ENCODE results near the gene DDX60.
A peak's percentile ranks its signal among the peaks of the same experiment; 100 is the strongest.
"Not testable (repeated sequence)": the region's sequence is repeated elsewhere in the genome, so short reads cannot be mapped to it uniquely, and the experiment has no call there.

Gene DDX60

DNA sequence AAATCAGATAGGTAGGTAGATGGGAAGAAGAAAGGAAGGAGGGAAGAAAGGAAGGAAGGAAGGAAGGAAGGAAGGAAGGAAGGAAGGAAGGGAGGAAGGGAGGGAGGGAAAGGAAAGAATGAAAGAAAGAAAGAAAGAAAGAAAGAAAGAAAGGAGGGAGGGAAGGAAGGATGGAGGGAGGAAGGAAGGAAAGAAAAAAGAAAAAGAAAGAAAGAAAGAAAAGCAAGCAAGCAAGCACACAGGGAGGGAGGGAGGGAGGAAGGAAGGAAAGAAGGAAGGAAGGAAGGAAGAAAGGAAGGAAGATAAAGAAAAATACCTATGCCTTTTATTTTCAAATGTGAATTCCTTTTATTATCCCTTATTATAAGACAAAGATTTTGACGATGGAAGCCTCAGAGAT, 32.7 kb downstream of the DDX60 start:
- DNase-seq, result not testable (repeated sequence)

- peak; percentile 23 for DNase-seq
These were observed 39.0 kb downstream of the DDX60 start for GRCh38 chr4:168279556-168279955.

DNA sequence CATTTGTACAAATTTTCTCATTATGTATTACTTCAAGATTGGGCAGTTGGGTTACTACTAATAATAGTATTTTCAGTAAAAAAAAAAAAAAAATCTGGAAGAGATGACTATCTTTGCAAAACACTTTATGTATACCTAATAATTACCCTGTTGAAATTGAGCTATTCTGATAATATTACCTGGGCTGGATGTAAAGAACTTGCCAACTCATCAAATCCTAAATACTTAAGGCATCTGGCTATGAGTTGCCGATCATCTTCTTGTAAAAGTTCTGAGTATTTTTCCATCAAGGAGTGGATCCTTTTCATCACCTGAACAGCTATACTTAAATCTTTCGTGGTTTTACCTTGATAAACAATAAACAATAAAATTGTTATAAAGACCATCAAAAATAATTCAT, 42.7 kb downstream of the DDX60 start:
- no peak for DNase-seq

GRCh38 chr4:168274871-168275270, 43.7 kb downstream of the DDX60 start:
- DNase-seq, result no peak

DNA sequence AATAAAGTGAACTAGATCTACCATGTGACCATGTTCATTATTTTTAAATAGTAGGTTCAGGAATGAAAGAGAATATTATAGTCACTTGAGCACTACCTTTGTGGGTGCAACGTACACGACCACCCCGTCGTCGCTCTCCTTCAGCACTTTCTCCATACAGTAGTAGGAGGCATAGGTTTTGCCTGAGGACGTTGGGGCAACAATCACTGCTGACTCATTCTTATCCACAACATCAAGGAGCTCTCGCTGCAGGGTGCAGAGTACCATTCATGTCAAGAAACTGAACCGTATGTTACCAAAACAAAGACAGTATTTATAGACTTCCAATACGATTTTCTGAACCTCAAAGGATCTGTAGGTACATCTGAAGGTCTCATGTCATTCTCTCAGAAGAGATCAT, 44.7 kb downstream of the DDX60 start:
- no peak for DNase-seq

DNA sequence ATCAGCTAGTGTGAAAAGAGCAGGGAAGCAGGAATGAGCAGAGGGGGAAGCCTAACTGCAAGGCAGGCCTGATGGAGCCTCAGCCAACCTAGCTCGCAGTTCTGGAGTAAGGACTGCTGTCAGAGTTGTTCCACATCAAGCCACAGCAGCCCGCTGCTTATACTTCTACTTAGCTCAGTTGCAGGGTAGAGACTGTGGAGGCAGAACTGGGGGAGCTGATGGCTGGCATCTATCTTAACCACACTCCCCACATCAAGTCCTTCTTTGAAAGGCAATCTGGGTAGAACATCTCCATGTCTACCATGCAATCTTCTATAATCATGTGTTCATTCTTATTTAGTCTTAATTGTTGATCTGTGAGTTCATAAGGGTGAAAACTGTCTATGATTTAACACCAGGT, 46.1 kb downstream of the DDX60 start:
- DNase-seq, result no peak

GRCh38 chr4:168269896-168270295, 48.7 kb downstream of the DDX60 start:
- peak; percentile 32 for DNase-seq

DNA sequence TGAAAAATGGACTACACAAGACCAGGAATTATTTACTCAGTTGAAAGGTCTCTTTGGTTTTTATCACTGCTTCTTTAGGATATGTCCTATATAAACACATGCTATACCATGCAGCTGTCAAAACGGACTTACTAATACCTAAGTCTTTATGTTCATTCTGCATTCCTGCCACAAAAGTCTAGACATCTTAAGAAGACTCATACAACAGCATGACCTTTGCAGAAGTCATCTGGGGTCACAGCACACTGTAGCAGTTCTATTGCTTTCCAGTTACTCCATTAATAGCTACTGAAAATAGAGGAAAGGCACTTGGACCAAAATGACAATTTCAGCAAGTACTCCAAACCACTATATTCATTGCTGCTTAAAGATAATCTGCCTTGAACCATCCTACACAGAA, 53.2 kb downstream of the DDX60 start:
- no peak for DNase-seq

DNA sequence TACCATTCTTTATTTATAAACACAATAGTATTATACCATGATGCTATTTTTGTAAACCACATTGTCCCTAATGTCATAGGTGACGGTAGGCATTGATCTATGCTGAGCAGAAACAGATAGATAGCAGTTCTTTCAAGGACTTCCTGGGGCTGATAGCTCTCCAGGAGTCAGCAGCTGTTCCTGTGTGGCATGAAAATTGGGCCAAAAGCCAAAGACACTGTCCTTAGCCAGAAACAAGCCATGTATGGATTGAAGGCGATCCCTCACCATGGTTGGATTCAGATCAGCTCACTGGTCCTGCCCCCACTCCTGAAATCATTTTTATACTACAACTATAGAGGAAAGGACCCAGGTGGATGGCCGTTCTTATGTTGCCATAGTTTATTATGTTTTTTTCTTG, 53.6 kb downstream of the DDX60 start:
- no peak for DNase-seq

GRCh38 chr4:168263039-168263438, 55.5 kb downstream of the DDX60 start:
- no peak for DNase-seq

DNA sequence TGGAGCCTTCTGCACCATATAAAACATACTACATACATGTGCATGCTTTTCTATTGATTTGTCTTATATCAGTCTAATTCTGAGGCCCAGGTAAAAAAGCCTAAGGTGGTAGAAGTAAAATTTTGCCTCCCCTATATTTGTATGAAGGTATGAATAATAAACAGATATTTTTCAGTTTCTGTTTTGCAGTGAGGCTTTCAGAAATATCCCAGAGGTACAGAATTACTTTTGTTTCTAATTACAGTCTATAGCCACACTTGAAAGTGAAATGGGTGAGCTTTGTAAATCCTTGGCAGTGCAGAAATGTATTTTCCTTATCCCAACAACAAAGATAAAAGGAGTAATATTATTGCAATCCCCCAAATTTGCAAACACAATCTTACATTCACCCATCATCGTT, 59.5 kb downstream of the DDX60 start:
- no peak for DNase-seq

DNA sequence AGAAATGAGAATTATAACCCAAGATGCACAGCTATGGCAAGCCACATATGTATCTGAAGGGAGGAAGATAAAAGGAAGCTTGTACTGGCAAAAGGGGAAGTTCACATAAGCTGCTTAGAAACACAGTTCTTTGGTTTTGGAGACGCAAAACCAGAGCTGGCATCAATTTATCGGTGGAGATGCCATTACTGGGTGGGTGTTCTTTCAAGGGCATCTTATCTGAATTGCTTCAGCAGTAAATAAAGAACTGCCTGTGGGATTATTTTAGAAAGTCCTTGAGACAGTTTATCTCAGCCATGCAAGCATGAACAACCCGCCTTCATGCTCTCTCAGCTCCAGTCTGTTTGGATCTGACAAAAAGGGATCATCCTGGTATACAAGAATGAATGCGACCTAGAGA, 60.8 kb downstream of the DDX60 start:
- peak; percentile 11 for DNase-seq

- DNase-seq, result no peak
These were observed 70.3 kb downstream of the DDX60 start for GRCh38 chr4:168248176-168248710.

GRCh38 chr4:168247603-168248002, 70.9 kb downstream of the DDX60 start:
- no peak for DNase-seq

- DNase-seq, result no peak
These were observed 76.6 kb downstream of the DDX60 start for GRCh38 chr4:168241953-168242352.

DNA sequence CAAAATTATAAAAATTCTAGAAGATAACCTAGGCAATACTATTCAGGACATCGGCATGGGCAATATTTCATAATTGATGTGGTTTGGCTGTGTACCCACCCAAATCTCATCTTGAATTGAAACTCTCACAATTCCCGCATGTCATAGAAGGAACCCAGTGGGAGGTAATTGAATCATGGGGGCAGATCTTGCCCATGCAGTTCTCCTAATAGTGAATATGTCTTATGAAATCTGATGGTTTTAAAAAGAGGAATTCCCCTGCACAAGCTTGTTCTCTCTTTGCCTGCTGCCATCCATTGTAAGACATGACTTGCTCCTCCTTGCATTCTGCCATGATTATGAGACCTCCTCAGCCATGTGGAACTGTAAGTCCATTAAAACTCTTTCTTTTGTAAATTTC, 77.7 kb downstream of the DDX60 start:
- peak; percentile 64 for DNase-seq

GRCh38 chr4:168221301-168221700, 97.3 kb downstream of the DDX60 start:
- DNase-seq, result no peak

- DNase-seq, result no peak
These were observed 97.7 kb downstream of the DDX60 start for GRCh38 chr4:168220893-168221292.

GRCh38 chr4:168218645-168219044, 99.9 kb downstream of the DDX60 start:
- DNase-seq, result no peak

- not testable (repeated sequence) for DNase-seq
These were observed 105.0 kb downstream of the DDX60 start for GRCh38 chr4:168213511-168213910.

DNA sequence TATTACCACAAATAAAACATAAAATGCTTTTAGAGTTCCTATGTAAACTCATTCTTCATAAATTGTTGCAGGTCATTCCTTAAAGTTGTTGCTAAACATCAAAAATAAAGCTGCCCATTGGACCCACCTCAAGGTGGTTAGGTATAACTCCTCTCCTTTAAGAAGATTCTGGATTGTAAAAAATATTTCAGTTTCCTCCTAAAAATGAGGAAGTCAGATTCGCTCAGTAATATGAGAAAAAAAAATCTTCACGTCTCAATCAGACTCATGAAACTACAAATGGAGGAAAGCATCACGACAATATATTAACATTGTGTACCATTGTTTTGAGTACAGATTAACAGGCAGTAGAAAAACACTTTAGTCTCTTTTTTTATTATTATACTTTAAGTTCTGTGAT, 105.9 kb downstream of the DDX60 start:
- no peak for DNase-seq

- DNase-seq, result no peak
These were observed 109.5 kb downstream of the DDX60 start for GRCh38 chr4:168208957-168209614.

GRCh38 chr4:168203233-168203911, 115.2 kb downstream of the DDX60 start:
- no peak for DNase-seq

- DNase-seq, result no peak
These were observed 117.9 kb downstream of the DDX60 start for GRCh38 chr4:168200685-168201084.

All from suppressor macrophage treated with lipopolysaccharide for 4 hours (primary cell).